C4-2B (cell line): Measurements from ENCODE around the gene ACTR3C.

ENCODE experiments used
- H3K27ac ChIP-seq: fragments of 450-650 bp; 2 replicates; pipeline ENCODE4 v1.5.1; 2017
- ZFX ChIP-seq: fragments of 450-650 bp; IDR thresholded peaks from 2 replicates; pipeline ENCODE4 v1.6.1; 2017
- TF ChIP-seq, protein P1 (sequence below): fragments of 450-650 bp; conservative IDR thresholded peaks from 2 replicates; pipeline ENCODE4 v1.5.1; 2017; ENCODE audit warnings: mild to moderate bottlenecking

The ACTR3C gene

GRCh38 chr7:150322833-150323681, at the start of gene ACTR3C, which contains the start of gene LRRC61:
Gene ACTR3C (minus strand): TSS chr7:150323545. CDS start chr7:150295296, 28,249 bp downstream.
Gene LRRC61 (plus strand): TSS chr7:150323355. CDS start chr7:150336862, 13,507 bp downstream.
- H3K27ac ChIP-seq: peak within 1 kb of the TSS; percentile 92

DNA sequence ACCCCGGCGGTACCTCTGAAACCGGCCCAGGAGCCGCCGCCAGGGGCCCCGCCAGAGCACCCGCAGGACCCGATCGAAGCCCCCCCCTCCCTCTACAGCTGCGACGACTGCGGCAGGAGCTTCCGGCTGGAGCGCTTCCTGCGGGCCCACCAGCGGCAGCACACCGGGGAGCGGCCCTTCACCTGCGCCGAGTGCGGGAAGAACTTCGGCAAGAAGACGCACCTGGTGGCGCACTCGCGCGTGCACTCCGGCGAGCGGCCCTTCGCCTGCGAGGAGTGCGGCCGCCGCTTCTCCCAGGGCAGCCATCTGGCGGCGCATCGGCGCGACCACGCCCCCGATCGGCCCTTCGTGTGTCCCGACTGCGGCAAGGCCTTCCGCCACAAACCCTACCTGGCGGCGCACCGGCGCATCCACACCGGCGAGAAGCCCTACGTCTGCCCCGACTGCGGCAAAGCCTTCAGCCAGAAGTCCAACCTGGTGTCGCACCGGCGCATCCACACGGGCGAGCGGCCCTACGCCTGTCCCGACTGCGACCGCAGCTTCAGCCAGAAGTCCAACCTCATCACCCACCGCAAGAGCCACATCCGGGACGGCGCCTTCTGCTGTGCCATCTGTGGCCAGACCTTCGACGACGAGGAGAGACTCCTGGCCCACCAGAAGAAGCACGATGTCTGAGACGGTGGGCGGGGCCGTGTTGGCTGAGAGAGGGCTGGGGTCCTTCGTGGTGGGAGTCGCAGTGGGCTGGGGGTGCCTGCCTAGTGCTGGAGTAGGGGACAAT, 49.1 kb upstream of the ACTR3C start:
- peak overlapping the region; percentile 18; the same call in 1 of the 2 replicates for H3K27ac ChIP-seq

More at GRCh38 chr7:150322833-150323681, at the start of gene ACTR3C, which contains the start of gene LRRC61:
- peak; percentile 46; the same call in 1 of the 2 replicates for TF ChIP-seq ZFX
- TF ChIP-seq, protein P1, sequence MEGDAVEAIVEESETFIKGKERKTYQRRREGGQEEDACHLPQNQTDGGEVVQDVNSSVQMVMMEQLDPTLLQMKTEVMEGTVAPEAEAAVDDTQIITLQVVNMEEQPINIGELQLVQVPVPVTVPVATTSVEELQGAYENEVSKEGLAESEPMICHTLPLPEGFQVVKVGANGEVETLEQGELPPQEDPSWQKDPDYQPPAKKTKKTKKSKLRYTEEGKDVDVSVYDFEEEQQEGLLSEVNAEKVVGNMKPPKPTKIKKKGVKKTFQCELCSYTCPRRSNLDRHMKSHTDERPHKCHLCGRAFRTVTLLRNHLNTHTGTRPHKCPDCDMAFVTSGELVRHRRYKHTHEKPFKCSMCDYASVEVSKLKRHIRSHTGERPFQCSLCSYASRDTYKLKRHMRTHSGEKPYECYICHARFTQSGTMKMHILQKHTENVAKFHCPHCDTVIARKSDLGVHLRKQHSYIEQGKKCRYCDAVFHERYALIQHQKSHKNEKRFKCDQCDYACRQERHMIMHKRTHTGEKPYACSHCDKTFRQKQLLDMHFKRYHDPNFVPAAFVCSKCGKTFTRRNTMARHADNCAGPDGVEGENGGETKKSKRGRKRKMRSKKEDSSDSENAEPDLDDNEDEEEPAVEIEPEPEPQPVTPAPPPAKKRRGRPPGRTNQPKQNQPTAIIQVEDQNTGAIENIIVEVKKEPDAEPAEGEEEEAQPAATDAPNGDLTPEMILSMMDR: no peak; the same call in 1 of the 2 replicates

GRCh38 chr7:150371996-150372270, 48.6 kb upstream of the ACTR3C start:
- TF ChIP-seq ZFX: no peak
- TF ChIP-seq, protein P1: no peak
- no peak overlapping the region for H3K27ac ChIP-seq

More for the DNA sequence above, 49.1 kb upstream of the ACTR3C start:
- no peak for TF ChIP-seq ZFX
- TF ChIP-seq, protein P1: no peak

- H3K27ac ChIP-seq: no peak overlapping the region
- TF ChIP-seq, protein P1: no peak
- no peak for TF ChIP-seq ZFX
These were observed 48.0 kb upstream of the ACTR3C start for GRCh38 chr7:150371131-150371995.

- TF ChIP-seq ZFX: no peak
- TF ChIP-seq, protein P1: no peak
- peak overlapping the region; percentile 97 for H3K27ac ChIP-seq
These were observed 47.3 kb upstream of the ACTR3C start for GRCh38 chr7:150370612-150371071.

DNA sequence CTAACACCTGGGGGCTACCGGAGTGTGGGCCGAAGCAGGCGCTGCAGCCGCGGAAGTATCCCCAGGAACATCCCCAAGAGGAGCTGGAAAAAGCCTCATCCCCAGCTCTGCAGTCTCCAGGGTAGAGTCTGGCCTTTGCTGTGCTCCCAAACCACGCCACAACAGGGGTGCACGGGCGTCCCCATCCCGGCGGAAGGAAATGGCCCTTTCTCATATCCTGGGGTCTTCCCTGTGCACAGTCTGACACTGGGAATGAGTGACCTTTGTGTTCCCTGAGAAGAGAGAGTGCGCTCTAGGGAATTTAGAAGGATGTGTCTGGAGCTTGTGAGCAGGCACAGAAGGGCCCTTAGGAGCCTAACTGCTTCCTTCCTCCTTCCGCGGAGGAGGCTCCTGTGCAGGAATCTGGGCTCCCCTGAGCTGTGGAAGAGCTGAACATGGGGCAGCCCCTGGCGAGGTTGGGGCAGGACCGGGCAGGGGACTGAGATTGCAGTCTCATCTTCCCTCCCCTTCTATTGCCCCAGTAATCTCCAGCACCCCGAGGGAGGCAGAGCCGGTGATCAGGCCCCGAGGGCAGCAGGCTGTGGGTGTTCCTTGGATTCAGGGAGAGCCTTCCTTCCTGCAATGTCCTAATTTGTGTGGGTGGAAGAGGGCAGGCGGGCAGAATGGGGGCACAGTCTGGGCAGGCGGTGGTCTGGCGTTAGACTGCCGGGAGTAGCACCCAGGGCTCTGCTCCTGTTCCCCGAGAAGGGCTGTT, 46.6 kb upstream of the ACTR3C start:
- TF ChIP-seq, protein P1: no peak
- TF ChIP-seq ZFX: no peak
- peak overlapping the region; percentile 97 for H3K27ac ChIP-seq
